GM19023 (cell line): ENCODE results near the gene CISD3.

Experiments used
- ATAC-seq: cut with Tn5 transposase; IDR thresholded peaks from one replicate; pipeline ENCODE4 v1.9.1; 2021; ENCODE audit warnings: mild to moderate bottlenecking, moderate library complexity; ENCODE audit not compliant: unreplicated experiment

Gene CISD3

DNA sequence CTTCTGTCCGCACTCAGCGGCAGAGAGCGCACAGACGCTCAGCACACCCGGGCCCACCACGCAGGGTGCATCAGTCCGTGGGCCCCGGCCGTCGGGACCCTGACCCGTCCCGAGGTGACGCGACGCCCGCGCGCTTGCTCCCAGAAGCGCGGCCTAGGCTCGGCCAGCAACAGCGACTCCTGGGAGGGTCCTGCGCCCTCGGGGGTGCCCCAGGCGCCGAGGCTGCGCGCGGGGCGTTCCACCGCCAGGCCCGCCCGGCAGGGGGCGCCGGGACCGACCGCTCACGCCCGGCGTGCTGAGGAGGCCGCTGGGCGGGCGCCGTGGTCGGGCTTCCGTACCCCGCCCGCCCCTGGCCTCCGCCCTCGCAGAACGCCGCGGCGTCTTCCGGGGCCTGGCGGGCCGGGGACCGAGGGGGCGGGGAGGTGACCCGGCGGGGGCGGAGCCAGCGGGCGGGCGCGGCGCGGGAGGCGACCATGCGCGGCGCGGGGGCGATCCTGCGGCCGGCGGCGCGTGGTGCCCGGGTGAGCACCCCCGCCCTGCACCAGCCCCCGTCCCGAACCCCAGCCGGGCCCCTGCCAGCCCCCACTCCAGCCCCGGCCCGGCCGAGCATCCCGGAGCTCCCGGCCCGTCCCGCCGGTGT, at the start of gene CISD3:
CISD3 (plus strand) TSS at position 456 of the 640 bp plus-strand sequence; CDS start at position 474, 18 bp downstream.
- peak; percentile 77 for ATAC-seq

DNA sequence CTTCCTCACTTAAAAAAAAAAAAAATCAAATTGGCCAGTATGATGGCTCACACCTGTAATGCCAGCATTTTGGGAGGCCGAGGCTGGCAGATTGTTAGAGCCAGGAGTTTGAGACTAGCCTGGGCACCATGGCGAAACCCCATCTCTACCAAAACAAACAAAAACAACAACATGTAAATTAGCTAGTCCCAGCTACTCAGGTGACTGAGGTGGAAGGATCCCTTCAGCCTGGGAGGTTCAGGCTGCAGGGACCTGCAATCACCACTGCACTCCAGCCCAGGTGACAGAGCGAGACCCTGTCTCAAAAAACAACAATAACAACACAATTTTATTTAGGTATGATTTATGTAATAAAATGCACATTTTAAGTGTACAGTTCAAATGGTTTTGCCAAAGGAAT, 49.0 kb upstream of the CISD3 start:
- ATAC-seq: no peak

- ATAC-seq: no peak
Observed at GRCh38 chr17:38685491-38685890, 44.6 kb upstream of the CISD3 start.

- ATAC-seq: no peak
Observed at GRCh38 chr17:38687286-38687685, 42.9 kb upstream of the CISD3 start.

GRCh38 chr17:38690386-38690785, 39.8 kb upstream of the CISD3 start:
- ATAC-seq: no peak

- ATAC-seq: no peak
Observed at GRCh38 chr17:38691154-38691553, 39.0 kb upstream of the CISD3 start.

GRCh38 chr17:38693700-38694329, 36.3 kb upstream of the CISD3 start:
- no peak for ATAC-seq

DNA sequence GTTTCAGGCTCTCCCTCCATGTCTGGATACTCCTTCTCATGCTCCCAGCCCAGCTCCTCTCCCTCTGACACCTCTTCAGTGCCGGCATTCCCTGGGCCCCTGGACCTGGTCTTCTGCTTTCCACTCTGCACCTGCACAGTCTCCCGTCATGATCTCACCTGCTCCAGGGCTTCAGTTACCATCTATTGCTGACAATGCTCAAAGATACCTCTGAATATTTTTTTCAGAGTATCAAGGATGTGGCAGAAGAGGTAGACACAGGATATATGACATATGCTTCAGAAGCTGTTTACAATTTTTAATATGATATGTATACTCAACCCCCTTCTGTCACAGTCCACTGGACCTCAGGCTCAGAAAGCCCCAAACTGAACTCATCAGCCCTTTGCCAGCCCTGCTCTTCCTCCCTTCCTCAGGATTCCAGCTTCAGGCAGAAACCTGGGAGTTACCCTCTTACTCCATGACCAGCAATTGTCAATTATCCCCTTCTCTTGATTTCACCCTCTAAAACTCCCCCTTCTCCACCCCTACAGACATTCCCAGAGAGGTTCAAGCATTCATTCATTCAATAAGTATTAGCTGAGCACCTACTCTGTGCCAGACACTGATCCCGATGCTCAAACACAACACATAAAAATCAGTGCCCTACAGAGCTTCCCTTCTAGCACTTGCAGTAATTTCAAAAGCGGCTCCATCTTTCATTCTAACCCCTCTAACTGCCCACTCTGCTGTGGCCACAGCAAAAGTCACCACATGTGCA, 32.9 kb upstream of the CISD3 start:
- no peak for ATAC-seq

DNA sequence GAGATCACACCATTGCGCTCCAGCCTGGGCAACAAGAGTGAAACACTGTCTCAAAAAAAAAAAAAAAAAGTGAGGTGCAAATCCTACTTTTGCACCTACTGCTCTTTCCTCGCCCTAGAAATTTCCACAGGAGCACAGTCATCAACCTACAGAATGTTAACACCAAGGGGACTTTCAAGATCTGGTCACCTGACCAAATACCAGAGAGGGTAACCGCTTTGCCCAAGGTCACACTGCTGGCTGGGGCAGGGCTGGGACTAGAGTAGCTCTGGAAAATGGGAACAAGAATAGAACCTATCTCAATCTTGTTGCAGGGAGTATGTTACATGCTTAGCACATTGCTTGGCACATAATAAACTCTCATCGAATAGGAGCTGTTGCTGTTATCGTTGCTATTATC, 31.4 kb upstream of the CISD3 start:
- no peak for ATAC-seq

DNA sequence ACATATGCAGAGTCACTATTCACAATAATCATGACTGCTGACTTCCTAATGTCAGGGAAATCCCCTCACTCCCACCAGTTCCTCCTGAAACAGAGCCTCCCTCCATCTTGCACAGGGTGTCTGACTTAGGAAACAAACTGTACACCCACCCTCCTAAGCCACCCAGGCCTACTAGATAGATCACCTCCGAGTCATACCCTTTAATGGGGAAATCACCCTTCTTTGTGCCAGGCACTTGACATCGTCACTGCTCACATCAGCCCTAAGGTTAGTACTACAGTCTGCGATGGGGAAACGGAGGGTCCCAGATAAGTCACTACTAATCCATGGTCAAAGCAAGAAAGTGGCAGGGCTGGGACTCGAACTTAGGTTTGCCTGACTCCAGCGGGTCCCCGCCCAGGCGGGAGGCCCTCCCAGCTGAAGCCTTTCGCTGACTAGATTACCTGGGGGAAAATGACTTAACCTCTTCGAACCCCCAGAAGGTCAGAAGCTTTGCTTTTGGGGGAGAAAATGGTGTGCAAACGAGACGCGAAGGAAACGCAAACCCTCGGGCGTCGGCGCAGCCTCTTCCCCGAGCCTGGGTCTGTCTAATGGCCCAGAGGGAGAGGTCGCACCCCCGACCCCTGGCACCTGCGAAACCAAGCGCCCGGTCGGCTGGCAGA, 28.5 kb upstream of the CISD3 start:
- peak; percentile 15 for ATAC-seq

GRCh38 chr17:38702166-38702915, 27.8 kb upstream of the CISD3 start:
- ATAC-seq: peak; percentile 27

- peak; percentile 1 for ATAC-seq
Observed at GRCh38 chr17:38702916-38703741, 27.0 kb upstream of the CISD3 start.

DNA sequence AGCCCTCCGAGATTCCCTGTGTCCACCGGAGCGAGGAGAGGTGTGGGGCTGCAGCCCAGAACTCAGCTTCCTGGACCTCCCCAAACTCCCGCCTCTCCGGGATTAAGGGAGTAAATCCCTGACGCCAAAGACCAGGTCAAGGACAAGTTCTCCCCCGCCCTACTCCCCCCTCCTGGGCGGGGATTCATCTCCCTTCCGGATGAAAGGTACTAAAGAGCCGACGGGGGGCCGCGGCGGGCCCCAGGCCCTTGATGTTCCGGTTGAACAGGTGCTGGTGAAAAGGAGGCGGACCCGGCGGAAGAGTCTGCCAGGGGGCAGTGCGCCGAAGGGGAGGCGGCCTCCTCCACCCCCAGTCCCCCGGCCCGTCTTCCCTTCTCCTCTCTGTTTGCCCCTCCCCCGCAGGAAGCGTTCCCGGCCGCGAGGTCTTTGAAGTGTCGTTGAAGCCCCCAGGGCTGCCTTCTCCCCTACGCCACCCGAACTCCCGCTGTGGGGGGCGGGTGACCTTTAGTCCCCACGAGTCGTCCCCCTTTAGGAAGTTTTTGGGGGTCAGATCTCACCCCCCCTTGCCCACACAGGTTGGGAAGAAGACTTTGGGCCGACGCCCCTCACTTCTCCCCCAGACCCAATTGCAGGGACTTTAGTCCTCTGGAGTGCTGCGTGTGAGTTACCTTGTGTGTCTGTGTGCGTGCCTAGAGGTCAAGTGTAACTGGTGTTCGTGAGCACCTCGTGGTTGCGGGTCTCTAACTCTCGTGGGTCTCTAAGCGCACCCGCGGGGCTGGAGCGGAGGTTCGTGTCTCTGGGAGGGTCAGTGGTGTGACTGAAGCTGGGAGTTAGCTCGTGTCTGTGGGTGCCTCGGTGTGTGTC, 26.2 kb upstream of the CISD3 start:
- ATAC-seq: peak; percentile 26

- no peak for ATAC-seq
Observed at GRCh38 chr17:38704606-38705522, 25.3 kb upstream of the CISD3 start, which contains the start of gene MLLT6. MLLT6 (plus strand) TSS chr17:38705273; CDS start chr17:38705633, 360 bp downstream.

- ATAC-seq: no peak
Observed at GRCh38 chr17:38705523-38705802, 24.7 kb upstream of the CISD3 start.

DNA sequence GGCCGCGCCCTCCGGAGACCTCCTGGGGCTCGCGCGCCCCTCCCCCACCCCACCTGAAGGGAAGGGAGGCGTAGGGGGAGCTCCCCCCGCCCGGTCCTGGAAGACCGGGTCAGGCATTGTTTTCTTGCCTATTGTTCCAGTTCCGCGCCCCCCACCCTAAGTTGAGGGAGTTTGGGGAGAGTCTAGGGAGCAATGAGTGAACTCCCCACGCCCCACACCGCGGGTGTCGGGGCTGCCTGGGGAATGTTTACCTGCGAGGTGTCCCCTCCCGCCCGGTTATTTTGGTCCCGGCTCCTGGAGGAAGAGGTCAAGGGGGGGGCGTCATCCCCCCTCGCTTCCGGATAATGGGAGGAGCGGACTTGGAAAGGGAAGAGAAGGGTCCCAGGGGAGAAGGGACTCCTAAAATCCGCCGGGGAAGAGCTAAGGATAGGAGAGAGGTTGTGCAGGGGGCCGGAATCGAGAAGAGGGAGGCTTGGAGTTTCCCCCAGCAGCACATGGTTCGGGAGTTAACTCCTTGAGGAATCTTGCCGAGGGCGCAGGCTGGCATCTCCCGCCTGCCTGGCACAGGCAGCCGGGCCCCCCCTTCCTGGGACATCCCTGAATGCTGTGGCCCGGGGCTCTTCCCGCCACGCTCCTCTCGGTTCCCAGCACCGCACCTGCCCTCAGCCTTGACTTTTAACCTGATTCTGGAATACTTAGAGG, 24.2 kb upstream of the CISD3 start:
- ATAC-seq: no peak

DNA sequence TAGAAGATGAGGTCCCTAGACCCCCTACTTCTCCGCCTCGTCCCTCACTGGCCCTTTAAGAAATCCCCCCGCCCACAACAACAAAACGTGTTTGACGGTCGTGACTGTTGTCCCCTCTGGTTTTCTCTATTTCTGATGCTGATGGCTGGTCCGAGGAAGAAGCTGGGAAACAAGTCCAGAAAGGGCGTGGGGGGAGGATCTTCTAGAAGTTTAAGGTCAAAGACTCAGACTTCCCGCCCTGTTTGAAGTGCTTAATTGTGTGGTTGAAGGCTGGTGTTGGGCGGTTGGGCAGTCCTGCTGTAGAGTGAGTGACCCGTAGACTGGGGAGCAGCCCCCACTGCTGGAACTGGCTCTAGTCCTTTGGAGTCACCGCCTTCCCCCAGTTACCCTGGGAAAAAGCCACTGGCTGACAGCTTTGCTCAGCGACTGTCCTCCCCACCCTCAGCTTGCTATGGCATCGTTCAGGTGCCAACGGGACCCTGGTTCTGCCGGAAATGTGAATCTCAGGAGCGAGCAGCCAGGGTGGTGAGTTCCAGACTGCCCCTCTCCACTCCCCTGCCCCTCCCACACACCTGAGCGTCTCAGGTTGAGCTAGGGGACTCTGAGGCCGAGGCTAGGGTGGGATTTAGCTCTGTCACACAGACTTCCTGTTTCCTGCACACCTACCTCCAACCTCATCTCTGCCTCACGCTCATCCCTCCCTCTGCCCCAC, 23.5 kb upstream of the CISD3 start:
- ATAC-seq: no peak
